Nephron (organoid): ENCODE data around the gene SPATA31A6.
"Not testable (repeated sequence)": the region's sequence is repeated elsewhere in the genome, so short reads cannot be mapped to it uniquely, and the experiment has no call there.

Experiments
- H3K27ac Mint-ChIP-seq, 3 experiments: 2 replicates each; pipeline ENCODE4 v1.8.0; 2020; ENCODE audit warnings: mixed read lengths in 3 of 3, mild to moderate bottlenecking in 2 of 3, moderate library complexity in 1 of 3
- H3K27me3 Mint-ChIP-seq: 2 replicates; pipeline ENCODE4 v1.8.0; 2021; ENCODE audit warnings: low read depth, mild to moderate bottlenecking, moderate library complexity, mixed read lengths
- H3K36me3 Mint-ChIP-seq: 2 replicates; pipeline ENCODE4 v1.8.0; 2020; ENCODE audit warnings: low read depth, mixed read lengths
- H3K4me1 Mint-ChIP-seq: 2 replicates; pipeline ENCODE4 v1.8.0; 2020; ENCODE audit warnings: mixed read lengths
- H3K4me3 Mint-ChIP-seq, 3 experiments: 2 replicates each; pipeline ENCODE4 v1.8.0; 2020; ENCODE audit warnings: mild to moderate bottlenecking in 3 of 3, mixed read lengths in 3 of 3, moderate library complexity in 2 of 3
- H3K9me3 Mint-ChIP-seq: 2 replicates; pipeline ENCODE4 v1.8.0; 2020; ENCODE audit warnings: mixed read lengths
- CTCF ChIP-seq, 3 experiments: fragments of 200-600 bp; sonication (generic); IDR thresholded peaks; one replicate each; pipeline ENCODE4 v1.5.0; 2021; ENCODE audit warnings: antibody characterized with exemption in 3 of 3; ENCODE audit not compliant: unreplicated experiment in 3 of 3

Gene SPATA31A6

GRCh38 chr9:42183359-42183758 lies at the start of gene SPATA31A6:
SPATA31A6 (plus strand) TSS chr9:42183659; CDS start chr9:42183688, 29 bp downstream.
- not testable (repeated sequence) for H3K36me3 Mint-ChIP-seq

GRCh38 chr9:42160299-42160698 lies 23.2 kb upstream of the SPATA31A6 start:
- not testable (repeated sequence) for H3K4me3 Mint-ChIP-seq, H3K4me1 Mint-ChIP-seq, H3K36me3 Mint-ChIP-seq, H3K9me3 Mint-ChIP-seq, H3K27me3 Mint-ChIP-seq, H3K27ac Mint-ChIP-seq
- peak; percentile 40 to 43 (median 42) for TF ChIP-seq CTCF (IDR thresholded peaks at IDR 0.05; ENCODE audit: unreplicated experiment in 3 of 3)

More at GRCh38 chr9:42183359-42183758, at the start of gene SPATA31A6:
- not testable (repeated sequence) for H3K27ac Mint-ChIP-seq, H3K4me3 Mint-ChIP-seq, H3K4me1 Mint-ChIP-seq, H3K27me3 Mint-ChIP-seq, H3K9me3 Mint-ChIP-seq

- not testable (repeated sequence) for H3K4me3 Mint-ChIP-seq, H3K4me1 Mint-ChIP-seq, H3K27me3 Mint-ChIP-seq, H3K36me3 Mint-ChIP-seq, H3K27ac Mint-ChIP-seq, H3K9me3 Mint-ChIP-seq
These were observed 36.4 kb downstream of the SPATA31A6 start for GRCh38 chr9:42219861-42220260.

- not testable (repeated sequence) for H3K4me1 Mint-ChIP-seq, H3K9me3 Mint-ChIP-seq, H3K4me3 Mint-ChIP-seq, H3K36me3 Mint-ChIP-seq, H3K27me3 Mint-ChIP-seq, H3K27ac Mint-ChIP-seq
These were observed 39.8 kb downstream of the SPATA31A6 start for GRCh38 chr9:42223230-42223629.

- H3K4me1 Mint-ChIP-seq, H3K27me3 Mint-ChIP-seq, H3K9me3 Mint-ChIP-seq, H3K27ac Mint-ChIP-seq, H3K36me3 Mint-ChIP-seq, H3K4me3 Mint-ChIP-seq: not testable (repeated sequence)
These were observed 49.6 kb downstream of the SPATA31A6 start for GRCh38 chr9:42233031-42233430.

- not testable (repeated sequence) for H3K27me3 Mint-ChIP-seq, H3K27ac Mint-ChIP-seq, H3K4me1 Mint-ChIP-seq, H3K9me3 Mint-ChIP-seq, H3K36me3 Mint-ChIP-seq, H3K4me3 Mint-ChIP-seq
These were observed 51.2 kb downstream of the SPATA31A6 start for GRCh38 chr9:42234610-42235009.

- H3K4me3 Mint-ChIP-seq, H3K27me3 Mint-ChIP-seq, H3K27ac Mint-ChIP-seq, H3K36me3 Mint-ChIP-seq, H3K4me1 Mint-ChIP-seq, H3K9me3 Mint-ChIP-seq: not testable (repeated sequence)
These were observed 52.0 kb downstream of the SPATA31A6 start for GRCh38 chr9:42235352-42235991.

- H3K4me3 Mint-ChIP-seq, H3K9me3 Mint-ChIP-seq, H3K36me3 Mint-ChIP-seq, H3K27me3 Mint-ChIP-seq, H3K4me1 Mint-ChIP-seq, H3K27ac Mint-ChIP-seq: not testable (repeated sequence)
These were observed 52.6 kb downstream of the SPATA31A6 start for GRCh38 chr9:42236097-42236496.

- not testable (repeated sequence) for H3K36me3 Mint-ChIP-seq, H3K4me1 Mint-ChIP-seq, H3K27ac Mint-ChIP-seq, H3K27me3 Mint-ChIP-seq, H3K9me3 Mint-ChIP-seq, H3K4me3 Mint-ChIP-seq
These were observed 53.9 kb downstream of the SPATA31A6 start for GRCh38 chr9:42237381-42237780.

- H3K9me3 Mint-ChIP-seq, H3K27ac Mint-ChIP-seq, H3K27me3 Mint-ChIP-seq, H3K4me1 Mint-ChIP-seq, H3K4me3 Mint-ChIP-seq, H3K36me3 Mint-ChIP-seq: not testable (repeated sequence)
These were observed 55.4 kb downstream of the SPATA31A6 start for GRCh38 chr9:42238862-42239261.
